Activated CD4-positive, alpha-beta memory T cell treated with anti-CD3 and anti-CD28 coated beads for 36 hours (primary cell): ENCODE measurements around the gene PLSCR5. TPM values are rescaled to one million over a fixed set of nuclear protein-coding genes. Genes with fewer than 3 reads are reported as not detected.

Source experiments
- CTCF ChIA-PET: fragments of 350-600 bp; sonication (Branson Sonifier 250); formaldehyde crosslinking; loops from one replicate; lab custom pipeline; 2021; ENCODE audit warnings: antibody characterized with exemption, inconsistent platforms; lab: Charles Lee
- POLR2A ChIA-PET: fragments of 350-600 bp; sonication (Branson Sonifier 250); formaldehyde crosslinking; loops from one replicate; lab custom pipeline; 2021; ENCODE audit warnings: antibody characterized with exemption; lab: Charles Lee
- DNase-seq: peaks from one replicate; pipeline ENCODE4 v3.0.0-alpha.2; 2020
- H3K27ac Mint-ChIP-seq: one replicate; pipeline ENCODE4 v1.8.0; 2021; ENCODE audit warnings: mixed read lengths
- H3K27me3 Mint-ChIP-seq: one replicate; pipeline ENCODE4 v1.8.0; 2021; ENCODE audit warnings: mixed read lengths
- H3K36me3 Mint-ChIP-seq: one replicate; pipeline ENCODE4 v1.8.0; 2021; ENCODE audit warnings: mixed read lengths
- H3K4me1 Mint-ChIP-seq: one replicate; pipeline ENCODE4 v1.8.0; 2021; ENCODE audit warnings: low read depth, mixed read lengths
- H3K4me3 Mint-ChIP-seq: one replicate; pipeline ENCODE4 v1.8.0; 2021; ENCODE audit warnings: mild to moderate bottlenecking, mixed read lengths
- H3K9me3 Mint-ChIP-seq: one replicate; pipeline ENCODE4 v1.8.0; 2021; ENCODE audit warnings: mixed read lengths
- intact Hi-C: fragments of 100-400 bp; cut with micrococcal nuclease; formaldehyde crosslinking; loops from one replicate; pipeline ENCODE4 v1.15.1; 2023
- total RNA-seq, 2 experiments: library from RNA; stranded (reverse); gene quantifications; one replicate each; pipeline ENCODE4 v1.2.3, GENCODE V29; 2021

The PLSCR5 gene
- total RNA-seq, 2 experiments from 2014 or later: not detected

DNA sequence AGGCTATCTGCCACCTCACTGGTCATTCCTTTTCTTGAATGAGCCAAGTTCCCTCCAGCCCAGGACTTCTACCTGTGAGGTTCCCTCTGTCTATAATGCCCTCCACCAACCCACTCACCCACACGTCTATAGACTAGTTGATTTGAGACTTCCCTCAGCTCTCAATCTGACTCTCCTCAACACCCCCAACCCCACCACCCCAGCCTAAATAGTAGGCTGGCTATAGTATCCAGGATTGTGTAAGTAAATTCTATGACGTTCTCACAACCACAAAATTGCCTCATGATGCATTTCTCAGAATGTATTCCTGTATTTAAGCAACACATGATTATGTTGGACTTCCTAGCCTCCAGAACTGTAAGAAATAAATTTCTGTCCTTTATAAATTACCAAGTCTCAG, 63.0 kb downstream of the PLSCR5 start:
- H3K9me3 Mint-ChIP-seq: no peaks in the 10 kb centered on the region
- peaks cover 13% of the 10 kb centered on the region for H3K36me3 Mint-ChIP-seq
- intact Hi-C loops: loop anchor here (1.0 to 5.0 kb wide), 3 partner anchors 9 to 380 kb away; partner anchors contain the start of gene PLOD2
- DNase-seq: peak; percentile 42
- ChIA-PET POLR2A (interaction anchor here (1.2 kb wide), 1 partner anchor 15 kb away, joined by 3 read pairs; no protein-coding TSS in a partner anchor), CTCF (interaction anchor here (1.1 kb wide), 1 partner anchor 10 kb away, joined by 3 read pairs; no protein-coding TSS in a partner anchor)
- H3K27ac Mint-ChIP-seq: peak overlapping the region; percentile 28
- no peaks in the 10 kb centered on the region for H3K27me3 Mint-ChIP-seq
- H3K4me3 Mint-ChIP-seq: peak overlapping the region; percentile 69
- H3K4me1 Mint-ChIP-seq: peaks cover 58% of the 10 kb centered on the region

DNA sequence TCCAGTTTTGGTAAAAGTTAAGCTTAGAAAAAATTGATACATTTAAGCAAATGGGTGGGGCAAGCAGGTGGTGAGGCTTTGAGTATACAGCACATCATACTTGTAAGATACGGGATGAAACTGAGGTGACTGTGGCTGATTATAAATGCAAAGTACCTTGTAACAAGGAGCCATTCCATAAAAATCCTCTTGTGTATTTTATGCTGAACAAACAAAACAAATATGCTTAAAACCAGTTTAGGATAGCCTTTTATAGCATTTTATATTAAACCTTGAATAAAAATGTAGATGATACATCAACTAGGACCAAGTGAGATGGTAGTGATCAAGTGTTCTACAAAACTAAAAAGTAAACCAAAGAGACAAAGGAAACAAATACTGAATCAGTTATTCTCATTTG, 64.2 kb downstream of the PLSCR5 start:
- ChIA-PET CTCF (interaction anchor here (1.1 kb wide), 1 partner anchor 9 kb away, joined by 3 read pairs; no protein-coding TSS in a partner anchor), POLR2A (no interaction called here)
- peaks cover 48% of the 10 kb centered on the region for H3K4me1 Mint-ChIP-seq
- peaks cover 18% of the 10 kb centered on the region for H3K36me3 Mint-ChIP-seq
- no peak overlapping the region for H3K27ac Mint-ChIP-seq
- no peaks in the 10 kb centered on the region for H3K27me3 Mint-ChIP-seq
- no peak overlapping the region for H3K4me3 Mint-ChIP-seq
- intact Hi-C loops: loop anchor here (5.0 kb wide), 1 partner anchor 379 kb away; the partner anchor contains the start of gene PLOD2
- H3K9me3 Mint-ChIP-seq: no peaks in the 10 kb centered on the region
- DNase-seq: no peak

DNA sequence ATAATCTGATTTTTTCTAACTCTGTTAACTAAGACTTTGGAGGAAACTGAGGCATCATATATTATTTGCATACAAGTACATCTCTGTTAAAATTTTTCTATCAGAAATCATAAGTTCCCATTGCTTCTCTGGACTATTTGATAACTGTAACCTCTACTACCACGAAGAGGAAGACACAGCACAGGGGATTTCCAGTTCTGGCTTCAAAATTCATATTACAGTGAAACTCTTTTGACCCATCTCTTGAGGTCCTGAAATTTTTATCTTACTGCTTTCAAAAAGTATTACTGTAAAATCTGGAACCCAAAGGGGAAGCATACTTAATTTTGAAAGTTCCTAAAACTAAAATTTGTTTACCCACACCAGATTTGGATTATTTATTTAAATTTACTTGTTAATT, 64.9 kb downstream of the PLSCR5 start:
- POLR2A ChIA-PET: no interaction called here
- DNase-seq: no peak
- H3K27ac Mint-ChIP-seq: no peak overlapping the region
- peaks cover 18% of the 10 kb centered on the region for H3K36me3 Mint-ChIP-seq
- no peak overlapping the region for H3K4me3 Mint-ChIP-seq
- no peaks in the 10 kb centered on the region for H3K27me3 Mint-ChIP-seq
- H3K4me1 Mint-ChIP-seq: peaks cover 44% of the 10 kb centered on the region
- CTCF ChIA-PET: no interaction called here
- H3K9me3 Mint-ChIP-seq: no peaks in the 10 kb centered on the region
- intact Hi-C loops: loop anchor here (5.0 kb wide), 1 partner anchor 378 kb away; the partner anchor contains the start of gene PLOD2

DNA sequence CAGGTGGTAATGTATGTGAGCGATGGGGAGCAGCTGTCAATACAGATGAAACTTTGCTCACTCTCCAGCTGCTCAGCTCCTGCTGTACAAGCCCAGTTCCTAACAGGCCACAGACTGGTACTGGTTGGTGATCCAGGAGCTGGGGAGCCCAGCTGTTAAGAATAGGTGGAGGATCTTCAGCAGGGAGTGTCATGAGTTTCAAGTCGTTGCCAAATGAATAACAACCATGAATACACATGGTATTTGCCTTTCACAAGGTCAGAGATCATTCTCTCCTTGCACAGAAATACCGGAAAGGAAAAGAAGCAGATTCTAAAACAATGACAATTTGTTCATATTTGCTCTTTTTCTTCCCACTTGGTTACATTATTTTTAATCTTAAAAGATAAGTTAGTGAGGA, 65.8 kb downstream of the PLSCR5 start:
- H3K27ac Mint-ChIP-seq: no peak overlapping the region
- no peaks in the 10 kb centered on the region for H3K27me3 Mint-ChIP-seq
- POLR2A ChIA-PET: no interaction called here
- H3K36me3 Mint-ChIP-seq: peaks cover 20% of the 10 kb centered on the region
- no peaks in the 10 kb centered on the region for H3K9me3 Mint-ChIP-seq
- intact Hi-C loops: no loop called here
- H3K4me3 Mint-ChIP-seq: no peak overlapping the region
- no peak for DNase-seq
- CTCF ChIA-PET: no interaction called here
- peaks cover 49% of the 10 kb centered on the region for H3K4me1 Mint-ChIP-seq

DNA sequence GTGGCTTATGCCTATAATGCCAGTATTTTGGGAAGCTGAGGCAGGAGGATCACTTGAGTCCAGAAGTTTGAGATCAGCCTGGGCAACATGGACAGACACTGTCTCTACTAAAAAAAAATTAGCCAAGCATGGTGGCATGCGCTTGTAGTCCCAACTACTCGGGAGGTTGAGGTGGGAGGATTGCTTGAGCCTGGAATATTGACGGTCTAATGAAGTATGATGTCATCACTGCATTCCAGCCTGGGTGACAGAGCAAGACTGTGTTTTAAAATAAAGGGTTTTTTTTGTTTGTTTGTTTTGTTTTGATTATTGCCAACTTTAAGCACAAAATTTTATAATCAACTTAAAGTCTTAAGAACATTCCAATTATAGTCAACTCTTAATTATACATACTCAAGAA, 67.5 kb downstream of the PLSCR5 start:
- ChIA-PET POLR2A (no interaction called here), CTCF (no interaction called here)
- Mint-ChIP-seq H3K27ac (no peak overlapping the region), H3K36me3 (peaks cover 26% of the 10 kb centered on the region), H3K27me3 (no peaks in the 10 kb centered on the region), H3K9me3 (no peaks in the 10 kb centered on the region), H3K4me3 (no peak overlapping the region), H3K4me1 (peaks cover 46% of the 10 kb centered on the region)
- DNase-seq: no peak
- intact Hi-C loops: no loop called here

DNA sequence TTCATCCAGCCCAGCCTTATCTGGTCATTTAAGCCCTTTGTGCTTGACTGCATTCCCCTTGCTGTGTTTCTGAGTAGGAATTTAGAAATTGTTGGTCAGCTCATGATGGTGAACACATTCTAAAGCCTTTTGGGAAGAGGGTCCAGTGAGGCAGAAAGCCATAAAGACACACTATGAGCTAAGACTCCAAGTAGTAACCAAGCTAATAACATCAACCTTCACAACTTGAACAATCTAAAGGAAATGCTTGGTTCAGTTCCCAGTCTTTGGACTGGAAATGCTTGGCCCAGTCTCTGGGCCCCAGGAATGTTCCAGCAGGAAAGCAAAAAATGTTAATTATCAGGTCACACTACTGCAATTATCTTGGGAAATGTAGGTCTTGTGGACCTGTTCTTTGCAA, 68.5 kb downstream of the PLSCR5 start:
- Mint-ChIP-seq H3K4me3 (no peak overlapping the region), H3K27ac (no peak overlapping the region), H3K4me1 (peaks cover 37% of the 10 kb centered on the region), H3K9me3 (no peaks in the 10 kb centered on the region), H3K36me3 (peaks cover 21% of the 10 kb centered on the region), H3K27me3 (no peaks in the 10 kb centered on the region)
- no peak for DNase-seq
- intact Hi-C loops: no loop called here
- CTCF ChIA-PET: no interaction called here
- POLR2A ChIA-PET: no interaction called here

Other genes starting within 250 kb of the PLSCR5 start
- not detected for gene PLSCR2, start 135.8 kb downstream of the PLSCR5 start, total RNA-seq
- gene PLSCR1, start 60.7 kb downstream of the PLSCR5 start, total RNA-seq: 10 to 100 TPM; 65.8 to 69.0 TPM